Stimulated activated naive B cell treated with anti-CD40 and anti-IgM and Interleukin-4, amounts not matched to agents 10 μg/mL and 1 μg/mL and 100 μg/mL, for 72 hours (primary cell): ENCODE results near the gene CYREN.

ENCODE experiments used
- ATAC-seq, 2 donors: fragments of 150-1000 bp; cut with Tn5 transposase; replicated peaks; 2 replicates each; pipeline ENCODE4 v1.10.0; 2021; ENCODE audit warnings: moderate library complexity in 1 of 2
- DNase-seq: peaks from one replicate; pipeline ENCODE4 v3.0.0; 2021
- H3K27ac Mint-ChIP-seq: one replicate; pipeline ENCODE4 v1.8.0; 2022; ENCODE audit warnings: mild to moderate bottlenecking, mixed read lengths
- H3K27me3 Mint-ChIP-seq, 2 donors: one replicate each; pipeline ENCODE4 v1.8.0; 2022; ENCODE audit warnings: mixed read lengths in 2 of 2
- H3K36me3 Mint-ChIP-seq, 2 donors: one replicate each; pipeline ENCODE4 v1.8.0; 2022; ENCODE audit warnings: mixed read lengths in 2 of 2, mild to moderate bottlenecking in 1 of 2
- H3K4me1 Mint-ChIP-seq, 2 donors: one replicate each; pipeline ENCODE4 v1.8.0; 2022; ENCODE audit warnings: mixed read lengths in 2 of 2, mild to moderate bottlenecking in 1 of 2
- H3K4me3 Mint-ChIP-seq, 2 donors: one replicate each; pipeline ENCODE4 v1.8.0; 2022; ENCODE audit warnings: mild to moderate bottlenecking in 2 of 2, mixed read lengths in 2 of 2, moderate library complexity in 1 of 2
- H3K9me3 Mint-ChIP-seq, 2 donors: one replicate each; pipeline ENCODE4 v1.8.0; 2022; ENCODE audit warnings: mixed read lengths in 2 of 2, mild to moderate bottlenecking in 1 of 2

Gene CYREN

DNA sequence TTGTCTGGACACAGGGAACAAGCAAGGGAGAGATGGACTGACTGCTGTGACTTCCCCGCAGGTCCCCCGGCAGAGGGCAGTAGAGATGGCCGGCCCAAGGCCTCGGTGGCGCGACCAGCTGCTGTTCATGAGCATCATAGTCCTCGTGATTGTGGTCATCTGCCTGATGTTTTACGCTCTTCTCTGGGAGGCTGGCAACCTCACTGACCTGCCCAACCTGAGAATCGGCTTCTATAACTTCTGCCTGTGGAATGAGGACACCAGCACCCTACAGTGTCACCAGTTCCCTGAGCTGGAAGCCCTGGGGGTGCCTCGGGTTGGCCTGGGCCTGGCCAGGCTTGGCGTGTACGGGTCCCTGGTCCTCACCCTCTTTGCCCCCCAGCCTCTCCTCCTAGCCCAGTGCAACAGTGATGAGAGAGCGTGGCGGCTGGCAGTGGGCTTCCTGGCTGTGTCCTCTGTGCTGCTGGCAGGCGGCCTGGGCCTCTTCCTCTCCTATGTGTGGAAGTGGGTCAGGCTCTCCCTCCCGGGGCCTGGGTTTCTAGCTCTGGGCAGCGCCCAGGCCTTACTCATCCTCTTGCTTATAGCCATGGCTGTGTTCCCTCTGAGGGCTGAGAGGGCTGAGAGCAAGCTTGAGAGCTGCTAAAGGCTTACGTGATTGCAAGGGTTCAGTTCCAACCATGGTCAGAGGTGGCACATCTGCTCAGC is 6.0 kb downstream of the CYREN start:
- ATAC-seq (no peak), DNase-seq (no peak)
- Mint-ChIP-seq H3K4me3 (no peak overlapping the region), H3K9me3 (peaks cover 8 to 9% of the 10 kb centered on the region in 2 donors), H3K27ac (peak overlapping the region; percentile 93), H3K4me1 (peaks cover 56 to 89% of the 10 kb centered on the region in 2 donors), H3K27me3 (no peaks in the 10 kb centered on the region), H3K36me3 (peaks cover 61 to 88% of the 10 kb centered on the region in 2 donors)

DNA sequence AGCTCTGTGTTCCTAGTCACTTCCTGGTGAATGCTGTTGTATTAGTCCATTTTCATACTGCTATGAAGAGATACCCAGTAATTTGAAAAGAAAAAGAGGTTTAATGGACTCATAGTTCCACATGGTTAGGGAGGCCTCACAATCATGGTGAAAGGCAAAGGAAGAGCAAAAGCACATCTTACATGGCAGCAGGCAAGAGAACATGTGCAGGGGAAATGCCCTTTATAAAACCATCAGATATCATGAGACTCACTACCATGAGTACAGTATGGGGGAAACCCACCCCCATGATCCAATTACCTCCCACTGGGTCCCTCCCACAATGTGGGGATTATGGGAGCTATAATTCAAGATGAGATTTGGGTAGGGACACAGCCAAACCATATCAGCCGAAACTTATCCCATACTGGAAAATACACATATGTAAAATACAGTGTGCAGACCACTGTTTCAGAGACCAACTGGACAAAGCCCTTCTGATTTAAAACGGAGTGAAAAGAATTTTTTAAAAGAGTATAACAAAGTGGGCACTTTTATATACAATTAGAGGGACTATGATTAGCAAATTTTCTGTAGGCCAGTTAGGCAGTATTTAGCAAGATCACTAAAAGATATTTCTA is 8.0 kb downstream of the CYREN start:
- H3K4me3 Mint-ChIP-seq, result peak overlapping the region in 1 of 2 donors; percentile 59
- H3K27me3 Mint-ChIP-seq, result no peaks in the 10 kb centered on the region
- ATAC-seq (no peak), DNase-seq (no peak)
- peaks cover 9% of the 10 kb centered on the region in 2 donors for H3K9me3 Mint-ChIP-seq
- H3K4me1 Mint-ChIP-seq, result peaks cover 45 to 89% of the 10 kb centered on the region in 2 donors
- H3K36me3 Mint-ChIP-seq, result peaks cover 55 to 88% of the 10 kb centered on the region in 2 donors
- H3K27ac Mint-ChIP-seq, result peak overlapping the region; percentile 94

DNA sequence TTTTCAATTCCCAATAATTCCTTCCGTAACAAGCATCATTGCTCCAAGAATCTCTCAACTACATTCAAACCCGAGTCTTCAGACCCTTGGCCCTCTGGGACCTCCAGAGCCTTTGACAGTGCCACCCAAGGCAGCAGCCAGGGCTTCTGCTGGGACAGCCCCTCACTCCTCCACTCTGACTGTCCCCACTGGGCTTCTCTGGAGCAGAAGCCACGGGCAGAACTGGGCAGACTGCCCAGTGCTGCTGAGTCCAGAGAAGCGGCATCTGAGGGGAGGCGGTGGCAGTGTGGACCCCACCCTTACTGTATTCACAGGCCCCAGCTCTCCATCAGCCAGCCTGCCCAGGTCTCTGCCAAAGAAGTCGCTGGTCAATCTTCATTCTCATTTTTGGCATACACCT is 8.8 kb downstream of the CYREN start:
- ATAC-seq (peak in 1 of 2 donors; percentile 51), DNase-seq (no peak)
- peak overlapping the region; percentile 59 to 67 for H3K4me3 Mint-ChIP-seq
- H3K27me3 Mint-ChIP-seq, result no peaks in the 10 kb centered on the region
- peaks cover 43 to 86% of the 10 kb centered on the region in 2 donors for H3K4me1 Mint-ChIP-seq
- peak overlapping the region; percentile 94 for H3K27ac Mint-ChIP-seq
- peaks cover 58 to 88% of the 10 kb centered on the region in 2 donors for H3K36me3 Mint-ChIP-seq
- H3K9me3 Mint-ChIP-seq, result peaks cover 14 to 18% of the 10 kb centered on the region in 2 donors

DNA sequence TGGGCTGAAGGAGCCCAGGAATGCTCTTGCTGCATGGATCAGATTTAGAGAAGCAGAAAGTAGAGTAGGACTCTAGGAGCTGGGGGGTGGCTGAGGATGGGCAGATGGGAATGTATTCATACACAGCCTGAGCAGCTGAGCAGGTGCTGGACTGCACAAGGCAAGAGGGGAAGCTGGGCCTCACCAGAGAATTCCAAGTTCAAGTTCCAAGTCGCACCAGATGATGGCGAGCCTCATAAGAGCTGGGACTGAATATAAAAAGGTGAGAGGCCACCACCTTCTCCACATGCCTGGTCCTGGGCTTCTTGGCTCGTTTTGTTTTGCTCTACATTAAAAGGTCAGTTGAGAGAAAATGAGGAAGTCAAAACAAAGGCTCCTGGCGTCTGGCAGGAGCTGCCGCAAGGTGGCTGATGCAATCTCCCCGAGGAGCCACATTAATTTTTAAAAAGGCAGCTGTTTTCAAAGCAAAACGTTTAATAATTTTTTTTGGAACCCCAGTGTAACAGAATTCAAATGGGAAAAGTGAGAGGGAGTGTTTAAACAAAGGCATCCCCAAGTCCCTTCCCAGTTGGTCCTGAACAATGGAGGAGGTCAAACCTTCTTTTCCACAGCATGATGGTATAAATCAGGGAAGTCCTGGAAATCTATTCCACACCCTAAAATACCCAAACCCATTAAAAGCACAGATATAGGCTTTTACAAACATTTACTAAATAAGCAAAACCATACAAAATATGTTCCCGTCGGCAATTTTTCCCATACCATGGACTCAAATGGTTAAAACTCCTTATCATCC is 9.5 kb downstream of the CYREN start:
- H3K27me3 Mint-ChIP-seq, result no peaks in the 10 kb centered on the region
- peaks cover 58 to 88% of the 10 kb centered on the region in 2 donors for H3K36me3 Mint-ChIP-seq
- peak overlapping the region; percentile 70 to 72 for H3K4me3 Mint-ChIP-seq
- peak; percentile 77 to 83 for ATAC-seq
- DNase-seq, result no peak
- peaks cover 39 to 80% of the 10 kb centered on the region in 2 donors for H3K4me1 Mint-ChIP-seq
- peaks cover 19 to 21% of the 10 kb centered on the region in 2 donors for H3K9me3 Mint-ChIP-seq
- H3K27ac Mint-ChIP-seq, result peak overlapping the region; percentile 94

DNA sequence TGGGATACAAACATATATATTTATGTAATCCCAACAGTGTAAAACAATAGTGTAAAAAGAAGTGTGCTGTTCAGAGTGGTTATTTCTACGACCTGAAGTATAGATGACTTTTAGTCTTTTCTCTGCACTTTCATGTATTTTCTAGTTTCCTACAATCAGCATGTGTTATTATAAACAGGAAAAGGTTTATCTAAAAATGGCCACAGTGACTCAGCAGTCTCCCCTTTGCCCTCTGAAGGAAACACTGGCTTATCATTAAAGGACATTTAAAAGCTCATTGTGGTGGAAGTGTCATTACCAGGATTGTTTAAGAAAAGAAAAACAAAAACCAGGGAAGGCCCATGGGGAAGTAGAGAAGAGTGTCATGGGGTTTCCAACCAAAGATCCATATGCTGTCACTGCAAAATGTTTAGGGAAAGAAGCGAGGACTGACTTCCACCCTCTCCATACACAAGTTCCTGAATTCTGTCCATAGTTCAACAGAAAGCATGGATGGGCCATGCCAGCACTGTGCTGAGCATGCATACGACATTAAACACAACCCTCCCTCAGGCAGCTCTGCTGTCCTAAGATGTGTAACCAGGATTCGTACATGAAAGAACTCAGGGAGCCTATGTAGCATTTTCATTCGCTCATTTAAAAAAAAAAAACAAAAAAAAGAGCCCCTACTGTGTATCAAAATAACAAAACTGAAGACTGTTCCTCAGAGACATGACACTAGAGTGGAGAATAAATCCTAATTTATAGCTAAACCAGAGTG is 10.2 kb downstream of the CYREN start:
- peaks cover 63 to 85% of the 10 kb centered on the region in 2 donors for H3K36me3 Mint-ChIP-seq
- H3K4me3 Mint-ChIP-seq, result peak overlapping the region; percentile 70 to 72
- peak; percentile 28 to 43 for ATAC-seq
- H3K9me3 Mint-ChIP-seq, result peaks cover 21% of the 10 kb centered on the region in 2 donors
- peak overlapping the region; percentile 94 for H3K27ac Mint-ChIP-seq
- no peak for DNase-seq
- H3K4me1 Mint-ChIP-seq, result peaks cover 35 to 73% of the 10 kb centered on the region in 2 donors
- H3K27me3 Mint-ChIP-seq, result no peaks in the 10 kb centered on the region

DNA sequence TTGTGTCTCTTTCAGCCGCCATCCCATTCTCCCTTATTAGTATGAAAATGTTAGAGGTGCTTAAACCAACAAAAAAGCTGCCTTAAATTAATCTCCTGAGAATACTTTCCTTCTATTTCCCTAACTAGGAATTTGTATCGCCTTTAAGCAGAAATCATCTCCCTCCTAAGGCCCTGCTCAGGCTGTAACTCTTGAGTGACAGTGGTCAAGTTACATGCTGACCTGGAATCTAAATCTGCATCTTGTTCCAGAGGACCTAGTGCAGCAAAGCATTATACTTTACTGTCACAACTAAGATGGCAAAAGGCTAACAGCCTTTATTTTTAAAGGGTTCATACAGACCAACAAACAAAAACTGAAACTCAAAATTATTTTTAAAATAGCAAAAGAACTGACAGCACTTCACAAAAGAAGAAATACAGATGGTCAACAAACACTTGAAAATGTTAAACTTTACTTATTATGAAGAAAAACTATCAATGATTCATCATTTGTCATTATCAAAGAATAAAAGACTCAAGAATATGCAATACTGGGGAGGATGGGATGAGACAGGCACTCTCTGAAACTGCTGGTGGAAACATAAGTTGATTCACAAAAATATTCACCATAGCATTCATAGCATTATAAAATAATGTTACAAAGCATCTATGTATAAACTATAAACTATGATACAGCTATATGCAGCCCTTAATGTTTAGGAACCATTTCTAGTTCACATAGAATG is 11.0 kb downstream of the CYREN start:
- Mint-ChIP-seq H3K36me3 (peaks cover 66 to 85% of the 10 kb centered on the region in 2 donors), H3K27ac (peak overlapping the region; percentile 53), H3K4me1 (peaks cover 37 to 71% of the 10 kb centered on the region in 2 donors), H3K27me3 (no peaks in the 10 kb centered on the region), H3K9me3 (peaks cover 23 to 29% of the 10 kb centered on the region in 2 donors), H3K4me3 (no peak overlapping the region)
- DNase-seq, result no peak
- ATAC-seq, result no peak

DNA sequence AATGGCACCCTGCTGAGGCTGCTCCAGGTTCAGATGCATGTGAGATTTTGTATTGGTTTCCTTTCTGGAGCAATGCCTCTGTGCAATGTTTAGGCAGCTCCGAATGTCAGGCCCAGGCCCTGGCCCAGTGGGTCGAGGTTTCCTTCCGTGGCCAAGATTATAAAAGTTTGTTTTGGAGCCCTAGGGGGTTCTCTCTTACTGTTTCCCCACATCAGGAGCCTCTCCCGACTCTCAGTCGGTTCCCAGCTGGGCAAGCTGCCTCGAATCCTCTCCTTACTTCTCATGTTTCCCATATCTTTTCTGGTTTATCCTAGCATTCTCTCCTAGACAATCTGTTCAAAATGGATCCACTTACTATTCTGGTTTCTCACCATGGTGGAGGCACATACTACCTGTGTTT is 11.6 kb downstream of the CYREN start:
- Mint-ChIP-seq H3K4me1 (peaks cover 40 to 71% of the 10 kb centered on the region in 2 donors), H3K27me3 (no peaks in the 10 kb centered on the region), H3K27ac (peak overlapping the region; percentile 17), H3K9me3 (peaks cover 24 to 35% of the 10 kb centered on the region in 2 donors), H3K4me3 (no peak overlapping the region), H3K36me3 (peaks cover 66 to 85% of the 10 kb centered on the region in 2 donors)
- ATAC-seq, result no peak
- DNase-seq, result no peak

DNA sequence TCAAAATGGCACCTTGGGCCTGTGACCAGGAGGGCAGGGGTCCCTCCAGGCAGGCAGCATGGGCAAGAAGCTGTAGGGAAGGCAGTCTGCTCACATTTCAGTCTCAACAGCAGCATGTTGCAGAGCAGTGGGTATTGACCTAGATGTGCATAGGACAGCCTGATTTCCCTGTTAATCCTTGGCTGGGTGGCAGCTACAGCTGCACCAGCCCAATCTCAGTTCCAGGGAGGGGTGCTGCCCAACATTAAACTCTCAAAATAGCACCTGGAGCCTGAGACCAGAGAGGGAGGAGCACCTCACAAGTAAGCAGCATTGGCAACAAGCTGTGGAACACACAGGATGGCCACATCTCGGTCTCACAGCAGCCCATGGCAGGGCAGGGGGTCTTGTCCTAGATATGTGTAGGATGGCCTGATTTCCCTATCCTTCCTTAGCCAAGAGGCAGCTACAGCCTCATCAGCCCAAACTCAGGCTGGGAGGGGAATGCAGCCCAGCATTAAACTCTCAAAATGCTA is 12.3 kb downstream of the CYREN start:
- Mint-ChIP-seq H3K4me3 (no peak overlapping the region), H3K27me3 (no peaks in the 10 kb centered on the region), H3K4me1 (peaks cover 42 to 72% of the 10 kb centered on the region in 2 donors), H3K36me3 (peaks cover 71 to 89% of the 10 kb centered on the region in 2 donors), H3K9me3 (peaks cover 24 to 38% of the 10 kb centered on the region in 2 donors), H3K27ac (no peak overlapping the region)
- DNase-seq (no peak), ATAC-seq (no peak)

DNA sequence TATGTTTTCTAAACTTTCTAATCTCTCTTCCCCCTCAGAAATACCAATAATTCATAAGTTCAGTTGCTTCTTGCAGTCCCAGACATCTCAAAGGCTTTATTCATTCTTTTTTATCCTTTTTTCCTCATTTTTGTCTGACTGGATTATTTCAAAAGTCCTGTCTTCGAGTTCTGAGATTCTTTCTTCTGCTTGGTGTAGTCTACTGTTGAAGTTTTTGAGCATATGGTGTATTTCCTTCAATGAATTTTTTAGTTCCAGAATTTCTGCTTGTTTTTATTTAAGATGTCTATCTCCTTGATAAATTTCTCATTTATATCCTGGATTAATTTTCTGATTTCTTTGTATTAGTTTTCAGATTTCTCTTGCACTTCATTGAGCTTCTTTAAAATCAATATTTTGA is 14.2 kb downstream of the CYREN start:
- Mint-ChIP-seq H3K4me3 (peak overlapping the region in 1 of 2 donors; percentile 33), H3K27ac (no peak overlapping the region), H3K36me3 (peaks cover 66 to 82% of the 10 kb centered on the region in 2 donors), H3K27me3 (no peaks in the 10 kb centered on the region), H3K4me1 (peaks cover 44 to 77% of the 10 kb centered on the region in 2 donors), H3K9me3 (peaks cover 22 to 33% of the 10 kb centered on the region in 2 donors)
- DNase-seq (no peak), ATAC-seq (no peak)

DNA sequence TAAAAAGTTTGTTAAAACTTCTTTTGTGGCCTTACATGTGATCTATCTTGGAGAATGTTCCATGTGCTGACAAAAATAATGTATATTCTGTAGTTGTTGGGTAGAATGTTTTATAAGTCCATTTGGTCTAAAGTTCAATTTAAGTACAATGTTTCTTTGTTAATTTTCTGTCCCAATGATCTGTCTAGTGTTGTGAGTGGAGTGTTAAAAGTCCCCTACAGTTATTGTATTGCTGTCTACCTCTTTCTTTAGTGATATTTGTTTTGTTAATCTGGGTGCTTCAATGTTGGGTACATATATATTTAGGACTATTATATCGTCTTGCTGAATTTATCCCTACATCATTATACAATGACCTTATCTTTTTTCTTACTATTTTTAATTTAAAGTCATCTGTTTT is 15.8 kb downstream of the CYREN start:
- Mint-ChIP-seq H3K36me3 (peaks cover 68 to 77% of the 10 kb centered on the region in 2 donors), H3K9me3 (peaks cover 22 to 33% of the 10 kb centered on the region in 2 donors), H3K4me3 (no peak overlapping the region), H3K27ac (no peak overlapping the region), H3K4me1 (peaks cover 43 to 77% of the 10 kb centered on the region in 2 donors), H3K27me3 (no peaks in the 10 kb centered on the region)
- DNase-seq (no peak), ATAC-seq (no peak)

DNA sequence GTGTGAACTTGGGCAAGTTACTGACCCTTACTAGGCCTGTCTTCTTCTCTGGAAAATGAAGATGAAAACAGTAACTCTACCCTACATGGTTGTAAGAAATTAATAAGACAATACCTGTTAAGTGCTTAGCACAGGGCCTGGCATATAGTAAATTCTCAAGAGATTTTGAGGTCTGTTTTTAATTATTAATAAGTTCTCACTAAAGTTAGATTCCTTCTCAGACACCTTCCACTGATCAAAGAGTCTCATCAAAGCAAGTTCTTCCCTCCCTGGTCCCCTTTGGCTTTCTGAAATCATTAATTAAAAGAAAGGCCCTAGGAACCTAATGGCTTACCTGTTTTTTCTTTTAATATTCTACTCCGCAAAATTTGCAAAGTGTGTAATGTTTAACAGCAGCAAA is 18.1 kb downstream of the CYREN start:
- Mint-ChIP-seq H3K36me3 (peaks cover 54 to 56% of the 10 kb centered on the region in 2 donors), H3K9me3 (peaks cover 20 to 33% of the 10 kb centered on the region in 2 donors), H3K27me3 (no peaks in the 10 kb centered on the region), H3K4me1 (peaks cover 47 to 70% of the 10 kb centered on the region in 2 donors), H3K27ac (peak overlapping the region; percentile 81), H3K4me3 (peak overlapping the region in 1 of 2 donors; percentile 48)
- DNase-seq (no peak), ATAC-seq (no peak)

DNA sequence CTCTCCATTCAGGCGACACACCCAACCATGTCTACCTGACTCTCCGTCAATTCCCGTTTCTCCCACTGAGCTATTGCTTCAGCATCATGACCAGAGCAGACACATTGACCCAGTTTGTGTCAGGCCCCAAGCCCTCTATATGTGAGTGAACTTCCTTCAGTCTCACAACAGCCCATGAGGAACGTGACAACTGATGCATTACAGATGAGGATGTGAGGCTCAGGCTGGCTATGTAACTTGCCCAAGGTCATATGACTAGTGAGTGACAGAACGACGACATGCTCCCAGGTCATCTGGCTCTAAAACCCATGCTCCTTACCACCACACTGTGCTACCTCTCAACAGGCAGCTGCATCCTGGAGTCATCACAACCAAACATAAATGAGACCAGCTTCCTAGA is 19.0 kb downstream of the CYREN start:
- H3K9me3 Mint-ChIP-seq, result peaks cover 12 to 28% of the 10 kb centered on the region in 2 donors
- peak overlapping the region; percentile 75 for H3K27ac Mint-ChIP-seq
- peak; percentile 38 for DNase-seq
- H3K27me3 Mint-ChIP-seq, result no peaks in the 10 kb centered on the region
- H3K4me1 Mint-ChIP-seq, result peaks cover 46 to 74% of the 10 kb centered on the region in 2 donors
- peaks cover 45 to 47% of the 10 kb centered on the region in 2 donors for H3K36me3 Mint-ChIP-seq
- H3K4me3 Mint-ChIP-seq, result peak overlapping the region; percentile 54 to 62
- peak; percentile 54 to 63 for ATAC-seq

DNA sequence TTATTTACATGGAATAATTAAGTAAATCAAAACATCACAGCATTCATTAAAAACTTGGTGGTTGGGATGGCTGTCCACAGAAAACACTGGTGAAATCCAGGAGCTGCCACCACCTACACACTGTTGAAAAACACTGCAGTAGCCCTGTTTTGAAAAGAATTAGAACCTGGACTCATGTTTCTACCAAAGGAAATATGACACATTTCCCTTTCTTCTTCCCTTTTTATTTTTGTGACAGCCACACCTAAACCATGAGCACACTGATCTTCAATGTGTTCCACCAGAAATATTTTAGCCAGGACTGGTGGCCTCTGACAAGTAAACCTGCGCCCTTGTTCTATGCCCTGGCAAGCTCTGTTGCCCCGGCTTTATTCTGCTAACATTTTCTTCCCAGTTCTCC is 19.4 kb downstream of the CYREN start:
- Mint-ChIP-seq H3K36me3 (peaks cover 41 to 43% of the 10 kb centered on the region in 2 donors), H3K4me1 (peaks cover 47 to 78% of the 10 kb centered on the region in 2 donors), H3K27ac (peak overlapping the region; percentile 75), H3K27me3 (no peaks in the 10 kb centered on the region), H3K4me3 (peak overlapping the region; percentile 54 to 62), H3K9me3 (peaks cover 9 to 25% of the 10 kb centered on the region in 2 donors)
- ATAC-seq (no peak), DNase-seq (no peak)
